Mesothelial cell of epicardium (in vitro differentiated cells): Measurements from ENCODE around the gene TUBB6. TPM values are rescaled to one million over a fixed set of nuclear protein-coding genes. Genes with fewer than 3 reads are reported as not detected.
A peak's percentile ranks its signal among the peaks of the same experiment; 100 is the strongest.

ENCODE experiments used
- DNase-seq, 2 experiments: peaks; one replicate each; pipeline ENCODE4 v3.0.0; 2021; ENCODE audit warnings: low spot score in 2 of 2; ENCODE audit not compliant: unreplicated experiment in 2 of 2
- H3K27ac Mint-ChIP-seq: 2 replicates; pipeline ENCODE4 v1.8.0; 2021; ENCODE audit warnings: mixed read lengths
- H3K27me3 Mint-ChIP-seq: 2 replicates; pipeline ENCODE4 v1.8.0; 2021; ENCODE audit warnings: low read depth, mixed read lengths
- H3K36me3 Mint-ChIP-seq: 2 replicates; pipeline ENCODE4 v1.8.0; 2021; ENCODE audit warnings: mixed read lengths
- H3K4me1 Mint-ChIP-seq: 2 replicates; pipeline ENCODE4 v1.8.0; 2021; ENCODE audit warnings: mixed read lengths
- H3K4me3 Mint-ChIP-seq: 2 replicates; pipeline ENCODE4 v1.8.0; 2021; ENCODE audit warnings: mild to moderate bottlenecking, moderate library complexity, mixed read lengths
- H3K9me3 Mint-ChIP-seq: 2 replicates; pipeline ENCODE4 v1.8.0; 2021; ENCODE audit warnings: mixed read lengths
- total RNA-seq: library from RNA; stranded (reverse); gene quantifications from 3 replicates; pipeline ENCODE4 v1.2.1, GENCODE V29; 2021
- TF ChIP-seq, protein P1 (sequence below): fragments of 200-600 bp; sonication (generic); IDR thresholded peaks from one replicate; pipeline ENCODE4 v1.5.0; 2021; ENCODE audit warnings: antibody characterized with exemption; ENCODE audit not compliant: unreplicated experiment

The TUBB6 gene
- total RNA-seq, 1 donor from 2014 or later: 55.0 TPM

- Mint-ChIP-seq H3K27me3 (no peaks in the 10 kb centered on the region), H3K9me3 (no peaks in the 10 kb centered on the region), H3K4me3 (no peak overlapping the region), H3K36me3 (peaks cover 11% of the 10 kb centered on the region), H3K4me1 (peaks cover 35% of the 10 kb centered on the region), H3K27ac (peak overlapping the region; percentile 36)
- DNase-seq: no peak
- TF ChIP-seq, protein P1, sequence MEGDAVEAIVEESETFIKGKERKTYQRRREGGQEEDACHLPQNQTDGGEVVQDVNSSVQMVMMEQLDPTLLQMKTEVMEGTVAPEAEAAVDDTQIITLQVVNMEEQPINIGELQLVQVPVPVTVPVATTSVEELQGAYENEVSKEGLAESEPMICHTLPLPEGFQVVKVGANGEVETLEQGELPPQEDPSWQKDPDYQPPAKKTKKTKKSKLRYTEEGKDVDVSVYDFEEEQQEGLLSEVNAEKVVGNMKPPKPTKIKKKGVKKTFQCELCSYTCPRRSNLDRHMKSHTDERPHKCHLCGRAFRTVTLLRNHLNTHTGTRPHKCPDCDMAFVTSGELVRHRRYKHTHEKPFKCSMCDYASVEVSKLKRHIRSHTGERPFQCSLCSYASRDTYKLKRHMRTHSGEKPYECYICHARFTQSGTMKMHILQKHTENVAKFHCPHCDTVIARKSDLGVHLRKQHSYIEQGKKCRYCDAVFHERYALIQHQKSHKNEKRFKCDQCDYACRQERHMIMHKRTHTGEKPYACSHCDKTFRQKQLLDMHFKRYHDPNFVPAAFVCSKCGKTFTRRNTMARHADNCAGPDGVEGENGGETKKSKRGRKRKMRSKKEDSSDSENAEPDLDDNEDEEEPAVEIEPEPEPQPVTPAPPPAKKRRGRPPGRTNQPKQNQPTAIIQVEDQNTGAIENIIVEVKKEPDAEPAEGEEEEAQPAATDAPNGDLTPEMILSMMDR: no peak
Observed at GRCh38 chr18:12371590-12371989, 63.5 kb downstream of the TUBB6 start.

GRCh38 chr18:12372406-12372805 is 64.4 kb downstream of the TUBB6 start:
- DNase-seq: no peak
- TF ChIP-seq, protein P1: no peak
- Mint-ChIP-seq H3K4me3 (no peak overlapping the region), H3K9me3 (no peaks in the 10 kb centered on the region), H3K4me1 (peaks cover 35% of the 10 kb centered on the region), H3K27ac (no peak overlapping the region), H3K36me3 (peaks cover 6% of the 10 kb centered on the region), H3K27me3 (no peaks in the 10 kb centered on the region)

- DNase-seq: no peak
- TF ChIP-seq, protein P1: no peak
- Mint-ChIP-seq H3K4me3 (no peak overlapping the region), H3K4me1 (peaks cover 40% of the 10 kb centered on the region), H3K36me3 (peaks cover 6% of the 10 kb centered on the region), H3K27me3 (no peaks in the 10 kb centered on the region), H3K9me3 (no peaks in the 10 kb centered on the region), H3K27ac (peak overlapping the region; percentile 24)
Observed at GRCh38 chr18:12373116-12373770, 65.2 kb downstream of the TUBB6 start.

- H3K9me3 Mint-ChIP-seq: no peaks in the 10 kb centered on the region
- no peak for DNase-seq
- H3K4me3 Mint-ChIP-seq: no peak overlapping the region
- peaks cover 6% of the 10 kb centered on the region for H3K36me3 Mint-ChIP-seq
- peaks cover 40% of the 10 kb centered on the region for H3K4me1 Mint-ChIP-seq
- TF ChIP-seq, protein P1: no peak
- no peaks in the 10 kb centered on the region for H3K27me3 Mint-ChIP-seq
- H3K27ac Mint-ChIP-seq: peak overlapping the region; percentile 2
Observed at GRCh38 chr18:12373771-12374116, 65.7 kb downstream of the TUBB6 start.

- peak overlapping the region; percentile 24 for H3K4me3 Mint-ChIP-seq
- no peaks in the 10 kb centered on the region for H3K27me3 Mint-ChIP-seq
- TF ChIP-seq, protein P1: no peak
- H3K9me3 Mint-ChIP-seq: no peaks in the 10 kb centered on the region
- H3K4me1 Mint-ChIP-seq: peaks cover 40% of the 10 kb centered on the region
- peaks cover 3% of the 10 kb centered on the region for H3K36me3 Mint-ChIP-seq
- no peak overlapping the region for H3K27ac Mint-ChIP-seq
- no peak for DNase-seq
Observed at GRCh38 chr18:12374401-12374800, 66.4 kb downstream of the TUBB6 start.

Other genes with a start within 250 kb of the TUBB6 start
- gene ANKRD62, start 214.4 kb upstream of the TUBB6 start, total RNA-seq: not detected in 3 replicates
- gene CIDEA, start 53.9 kb upstream of the TUBB6 start, total RNA-seq: not detected in 3 replicates
- 45.5 to 48.5 TPM (median 47.7 TPM) in 3 replicates for gene AFG3L2, start 69.0 kb downstream of the TUBB6 start, total RNA-seq
- 19.7 to 22.6 TPM (median 20.4 TPM) in 3 replicates for gene PRELID3A, start 99.7 kb downstream of the TUBB6 start, total RNA-seq